ENCODE data around the gene FANCE.

DNA sequence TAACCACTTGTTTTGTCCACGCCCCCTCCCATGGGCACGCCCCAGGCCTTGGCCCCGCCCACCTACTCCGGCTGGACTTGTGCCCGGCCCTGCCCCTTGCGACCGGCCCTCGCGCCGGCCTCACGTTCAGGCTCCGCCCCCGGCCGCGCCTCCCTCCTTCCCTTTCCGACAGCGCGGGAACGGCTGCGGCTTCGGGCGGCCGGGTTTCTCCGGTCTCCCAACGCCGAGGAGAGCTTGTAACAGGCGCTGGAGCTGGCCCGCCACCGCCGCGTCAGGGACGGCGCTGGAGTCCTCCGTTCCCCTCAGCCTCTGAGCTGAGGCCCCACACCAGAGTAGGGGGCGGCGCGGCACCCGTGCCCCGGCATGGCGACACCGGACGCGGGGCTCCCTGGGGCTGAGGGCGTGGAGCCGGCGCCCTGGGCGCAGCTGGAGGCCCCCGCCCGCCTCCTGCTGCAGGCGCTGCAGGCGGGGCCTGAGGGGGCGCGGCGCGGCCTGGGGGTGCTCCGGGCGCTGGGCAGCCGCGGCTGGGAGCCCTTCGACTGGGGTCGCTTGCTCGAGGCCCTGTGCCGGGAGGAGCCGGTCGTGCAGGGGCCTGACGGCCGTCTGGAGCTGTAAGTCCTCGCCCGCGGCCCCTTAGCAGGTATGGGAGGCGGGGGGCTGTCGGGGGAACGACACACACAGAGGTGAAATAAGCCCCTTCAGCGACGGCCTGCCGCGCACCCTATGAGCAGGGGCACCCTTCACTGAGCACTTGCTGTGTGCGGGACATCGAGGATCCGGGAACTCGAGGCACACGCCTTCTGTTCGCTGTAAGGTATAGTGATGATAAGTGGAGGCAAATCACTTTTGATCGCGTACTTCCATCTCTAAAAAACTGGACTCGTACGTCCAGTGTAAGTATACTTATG lies at the start of gene FANCE:
- TF ChIP-seq, protein P1, sequence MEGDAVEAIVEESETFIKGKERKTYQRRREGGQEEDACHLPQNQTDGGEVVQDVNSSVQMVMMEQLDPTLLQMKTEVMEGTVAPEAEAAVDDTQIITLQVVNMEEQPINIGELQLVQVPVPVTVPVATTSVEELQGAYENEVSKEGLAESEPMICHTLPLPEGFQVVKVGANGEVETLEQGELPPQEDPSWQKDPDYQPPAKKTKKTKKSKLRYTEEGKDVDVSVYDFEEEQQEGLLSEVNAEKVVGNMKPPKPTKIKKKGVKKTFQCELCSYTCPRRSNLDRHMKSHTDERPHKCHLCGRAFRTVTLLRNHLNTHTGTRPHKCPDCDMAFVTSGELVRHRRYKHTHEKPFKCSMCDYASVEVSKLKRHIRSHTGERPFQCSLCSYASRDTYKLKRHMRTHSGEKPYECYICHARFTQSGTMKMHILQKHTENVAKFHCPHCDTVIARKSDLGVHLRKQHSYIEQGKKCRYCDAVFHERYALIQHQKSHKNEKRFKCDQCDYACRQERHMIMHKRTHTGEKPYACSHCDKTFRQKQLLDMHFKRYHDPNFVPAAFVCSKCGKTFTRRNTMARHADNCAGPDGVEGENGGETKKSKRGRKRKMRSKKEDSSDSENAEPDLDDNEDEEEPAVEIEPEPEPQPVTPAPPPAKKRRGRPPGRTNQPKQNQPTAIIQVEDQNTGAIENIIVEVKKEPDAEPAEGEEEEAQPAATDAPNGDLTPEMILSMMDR (conservative IDR thresholded peaks at IDR 0.05; ENCODE audit: low read depth in 2 of 2) = no peak
- TF ChIP-seq EZH2 (IDR thresholded peaks at IDR 0.05; ENCODE audit: low read depth, unreplicated experiment) (no peak), POLR2AphosphoS5 (IDR thresholded peaks at IDR 0.05; ENCODE audit: low read depth) (peak; percentile 80), ZNF331 (CRISPR knock-in tag; IDR thresholded peaks at IDR 0.05; ENCODE audit: low read depth) (no peak), CREB1 (CRISPR knock-in tag; IDR thresholded peaks at IDR 0.05; ENCODE audit: low read depth) (no peak), EZH2phosphoT487 (IDR thresholded peaks at IDR 0.05; ENCODE audit: unreplicated experiment) (no peak), NANOG (IDR thresholded peaks at IDR 0.05; ENCODE audit: borderline replicate concordance) (no peak), STAT1 (IDR thresholded peaks at IDR 0.05; ENCODE audit: unreplicated experiment) (no peak), JUNB (IDR thresholded peaks at IDR 0.05; ENCODE audit: unreplicated experiment) (no peak), ZNF114 (CRISPR knock-in tag; IDR thresholded peaks at IDR 0.05) (no peak)
- TF ChIP-seq, protein P2, sequence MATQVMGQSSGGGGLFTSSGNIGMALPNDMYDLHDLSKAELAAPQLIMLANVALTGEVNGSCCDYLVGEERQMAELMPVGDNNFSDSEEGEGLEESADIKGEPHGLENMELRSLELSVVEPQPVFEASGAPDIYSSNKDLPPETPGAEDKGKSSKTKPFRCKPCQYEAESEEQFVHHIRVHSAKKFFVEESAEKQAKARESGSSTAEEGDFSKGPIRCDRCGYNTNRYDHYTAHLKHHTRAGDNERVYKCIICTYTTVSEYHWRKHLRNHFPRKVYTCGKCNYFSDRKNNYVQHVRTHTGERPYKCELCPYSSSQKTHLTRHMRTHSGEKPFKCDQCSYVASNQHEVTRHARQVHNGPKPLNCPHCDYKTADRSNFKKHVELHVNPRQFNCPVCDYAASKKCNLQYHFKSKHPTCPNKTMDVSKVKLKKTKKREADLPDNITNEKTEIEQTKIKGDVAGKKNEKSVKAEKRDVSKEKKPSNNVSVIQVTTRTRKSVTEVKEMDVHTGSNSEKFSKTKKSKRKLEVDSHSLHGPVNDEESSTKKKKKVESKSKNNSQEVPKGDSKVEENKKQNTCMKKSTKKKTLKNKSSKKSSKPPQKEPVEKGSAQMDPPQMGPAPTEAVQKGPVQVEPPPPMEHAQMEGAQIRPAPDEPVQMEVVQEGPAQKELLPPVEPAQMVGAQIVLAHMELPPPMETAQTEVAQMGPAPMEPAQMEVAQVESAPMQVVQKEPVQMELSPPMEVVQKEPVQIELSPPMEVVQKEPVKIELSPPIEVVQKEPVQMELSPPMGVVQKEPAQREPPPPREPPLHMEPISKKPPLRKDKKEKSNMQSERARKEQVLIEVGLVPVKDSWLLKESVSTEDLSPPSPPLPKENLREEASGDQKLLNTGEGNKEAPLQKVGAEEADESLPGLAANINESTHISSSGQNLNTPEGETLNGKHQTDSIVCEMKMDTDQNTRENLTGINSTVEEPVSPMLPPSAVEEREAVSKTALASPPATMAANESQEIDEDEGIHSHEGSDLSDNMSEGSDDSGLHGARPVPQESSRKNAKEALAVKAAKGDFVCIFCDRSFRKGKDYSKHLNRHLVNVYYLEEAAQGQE (IDR thresholded peaks at IDR 0.05; ENCODE audit: unreplicated experiment) = no peak
- TF ChIP-seq, protein P3, sequence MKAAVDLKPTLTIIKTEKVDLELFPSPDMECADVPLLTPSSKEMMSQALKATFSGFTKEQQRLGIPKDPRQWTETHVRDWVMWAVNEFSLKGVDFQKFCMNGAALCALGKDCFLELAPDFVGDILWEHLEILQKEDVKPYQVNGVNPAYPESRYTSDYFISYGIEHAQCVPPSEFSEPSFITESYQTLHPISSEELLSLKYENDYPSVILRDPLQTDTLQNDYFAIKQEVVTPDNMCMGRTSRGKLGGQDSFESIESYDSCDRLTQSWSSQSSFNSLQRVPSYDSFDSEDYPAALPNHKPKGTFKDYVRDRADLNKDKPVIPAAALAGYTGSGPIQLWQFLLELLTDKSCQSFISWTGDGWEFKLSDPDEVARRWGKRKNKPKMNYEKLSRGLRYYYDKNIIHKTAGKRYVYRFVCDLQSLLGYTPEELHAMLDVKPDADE (IDR thresholded peaks at IDR 0.05) = no peak
